ENCODE measurements around the gene LRMDA. TPM values are rescaled to one million over a fixed set of nuclear protein-coding genes. Genes with fewer than 3 reads are reported as not detected.
"Not testable (repeated sequence)": the region's sequence is repeated elsewhere in the genome, so short reads cannot be mapped to it uniquely, and the experiment has no call there.

Gene LRMDA
- total and polyA plus RNA-seq, 2 donors (not counting 3 experiments of a cell fraction or from before 2014, with no cell fraction given), result 9.7 to 18.0 TPM

- peaks cover 0 to 2% of the 10 kb centered on the region in 2 experiments for H3K27me3 ChIP-seq (ENCODE audit: control insufficient read depth in 2 of 2, insufficient read depth in 2 of 2, low read length in 2 of 2)
- no peak overlapping the region for H2AFZ ChIP-seq (ENCODE audit: low read depth, low read length)
- H3K4me3 ChIP-seq (replicated peaks in 1 of 3; ENCODE audit: insufficient read depth in 1 of 3, low read depth in 1 of 3, low read length in 3 of 3), result no peak overlapping the region
- no peaks in the 10 kb centered on the region for H3K9me1 ChIP-seq (replicated peaks; ENCODE audit: control insufficient read depth, extremely low read depth, insufficient read depth, low read length)
- no peaks in the 10 kb centered on the region for H3K4me1 ChIP-seq (ENCODE audit: control insufficient read depth, extremely low read depth, insufficient read depth, low read length)
- H3K4me2 ChIP-seq (ENCODE audit: insufficient read depth, low read length), result no peak overlapping the region
- no peak for TF ChIP-seq GATA2 (IDR thresholded peaks at IDR 0.05; ENCODE audit: insufficient read depth, insufficient read length, low read depth, low read length)
- TF ChIP-seq, protein P1, sequence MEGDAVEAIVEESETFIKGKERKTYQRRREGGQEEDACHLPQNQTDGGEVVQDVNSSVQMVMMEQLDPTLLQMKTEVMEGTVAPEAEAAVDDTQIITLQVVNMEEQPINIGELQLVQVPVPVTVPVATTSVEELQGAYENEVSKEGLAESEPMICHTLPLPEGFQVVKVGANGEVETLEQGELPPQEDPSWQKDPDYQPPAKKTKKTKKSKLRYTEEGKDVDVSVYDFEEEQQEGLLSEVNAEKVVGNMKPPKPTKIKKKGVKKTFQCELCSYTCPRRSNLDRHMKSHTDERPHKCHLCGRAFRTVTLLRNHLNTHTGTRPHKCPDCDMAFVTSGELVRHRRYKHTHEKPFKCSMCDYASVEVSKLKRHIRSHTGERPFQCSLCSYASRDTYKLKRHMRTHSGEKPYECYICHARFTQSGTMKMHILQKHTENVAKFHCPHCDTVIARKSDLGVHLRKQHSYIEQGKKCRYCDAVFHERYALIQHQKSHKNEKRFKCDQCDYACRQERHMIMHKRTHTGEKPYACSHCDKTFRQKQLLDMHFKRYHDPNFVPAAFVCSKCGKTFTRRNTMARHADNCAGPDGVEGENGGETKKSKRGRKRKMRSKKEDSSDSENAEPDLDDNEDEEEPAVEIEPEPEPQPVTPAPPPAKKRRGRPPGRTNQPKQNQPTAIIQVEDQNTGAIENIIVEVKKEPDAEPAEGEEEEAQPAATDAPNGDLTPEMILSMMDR (IDR thresholded peaks at IDR 0.05; ENCODE audit: extremely low read depth in 1 of 2, insufficient read depth in 1 of 2, low read depth in 1 of 2, low read length in 2 of 2), result no peak
- TF ChIP-seq, protein P2, sequence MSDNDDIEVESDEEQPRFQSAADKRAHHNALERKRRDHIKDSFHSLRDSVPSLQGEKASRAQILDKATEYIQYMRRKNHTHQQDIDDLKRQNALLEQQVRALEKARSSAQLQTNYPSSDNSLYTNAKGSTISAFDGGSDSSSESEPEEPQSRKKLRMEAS (IDR thresholded peaks at IDR 0.05; ENCODE audit: insufficient read depth, insufficient read length), result no peak
- ChIA-PET POLR2A (no interaction called here), CTCF (no interaction called here)
- H4K20me1 ChIP-seq (replicated peaks; ENCODE audit: control insufficient read depth, extremely low read depth, insufficient read depth, low read length), result no peaks in the 10 kb centered on the region
- intact Hi-C loops (cut with micrococcal nuclease) (no loop called here), dilution Hi-C loops (cut with MboI; ENCODE audit: extremely low pct_ligation_motif_present, low sequenced_read_pairs) (no loop called here)
- H3K27ac ChIP-seq (ENCODE audit: insufficient read depth, low read depth, low read length), result no peak overlapping the region
- H3K36me3 ChIP-seq (ENCODE audit: control insufficient read depth in 2 of 2, extremely low read depth in 1 of 2, insufficient read depth in 2 of 2, low read length in 2 of 2), result no peaks in the 10 kb centered on the region
- no peak overlapping the region for H3K9ac ChIP-seq (replicated peaks; ENCODE audit: extremely low read depth, insufficient read depth, low read length)
- DNase-seq (ENCODE audit: low read depth, low spot score), result no peak
- FAIRE-seq, result no peak
- H3K79me2 ChIP-seq (ENCODE audit: control insufficient read depth, insufficient read depth, low read length), result no peaks in the 10 kb centered on the region
- no TSS peak for BruUV-seq (replicated peaks)
- H3K9me3 ChIP-seq (replicated peaks; ENCODE audit: control insufficient read depth, insufficient read depth, low read length), result no peaks in the 10 kb centered on the region
Measured at GRCh38 chr10:75514830-75515229, 83.4 kb downstream of the LRMDA start.

- DNase-seq (ENCODE audit: low read depth, low spot score); H3K4me2 ChIP-seq (ENCODE audit: insufficient read depth, low read length); H3K9me1 ChIP-seq (replicated peaks; ENCODE audit: control insufficient read depth, extremely low read depth, insufficient read depth, low read length); BruUV-seq (replicated peaks); H3K27ac ChIP-seq (ENCODE audit: insufficient read depth, low read depth, low read length); dilution Hi-C loops (cut with MboI; ENCODE audit: extremely low pct_ligation_motif_present, low sequenced_read_pairs); H3K4me1 ChIP-seq (ENCODE audit: control insufficient read depth, extremely low read depth, insufficient read depth, low read length); H4K20me1 ChIP-seq (replicated peaks; ENCODE audit: control insufficient read depth, extremely low read depth, insufficient read depth, low read length); H2AFZ ChIP-seq (ENCODE audit: low read depth, low read length); H3K9me3 ChIP-seq (replicated peaks; ENCODE audit: control insufficient read depth, insufficient read depth, low read length); H3K4me3 ChIP-seq (replicated peaks in 1 of 3; ENCODE audit: insufficient read depth in 1 of 3, low read depth in 1 of 3, low read length in 3 of 3); intact Hi-C loops (cut with micrococcal nuclease); FAIRE-seq; H3K36me3 ChIP-seq (ENCODE audit: control insufficient read depth in 2 of 2, extremely low read depth in 1 of 2, insufficient read depth in 2 of 2, low read length in 2 of 2); POLR2A ChIA-PET; H3K79me2 ChIP-seq (ENCODE audit: control insufficient read depth, insufficient read depth, low read length); H3K9ac ChIP-seq (replicated peaks; ENCODE audit: extremely low read depth, insufficient read depth, low read length); H3K27me3 ChIP-seq (ENCODE audit: control insufficient read depth in 2 of 2, insufficient read depth in 2 of 2, low read length in 2 of 2); CTCF ChIA-PET: not testable (repeated sequence)
Measured at GRCh38 chr10:75516154-75516553, 84.7 kb downstream of the LRMDA start.

- dilution Hi-C loops (cut with MboI; ENCODE audit: extremely low pct_ligation_motif_present, low sequenced_read_pairs), result not testable (repeated sequence)
Measured at GRCh38 chr10:75519213-75519612, 87.8 kb downstream of the LRMDA start.

More at GRCh38 chr10:75519213-75519612, 87.8 kb downstream of the LRMDA start:
- H3K79me2 ChIP-seq (ENCODE audit: control insufficient read depth, insufficient read depth, low read length); H3K4me3 ChIP-seq (replicated peaks in 1 of 3; ENCODE audit: insufficient read depth in 1 of 3, low read depth in 1 of 3, low read length in 3 of 3); H3K4me2 ChIP-seq (ENCODE audit: insufficient read depth, low read length); H3K4me1 ChIP-seq (ENCODE audit: control insufficient read depth, extremely low read depth, insufficient read depth, low read length); POLR2A ChIA-PET; H3K27ac ChIP-seq (ENCODE audit: insufficient read depth, low read depth, low read length); FAIRE-seq; DNase-seq (ENCODE audit: low read depth, low spot score); H3K36me3 ChIP-seq (ENCODE audit: control insufficient read depth in 2 of 2, extremely low read depth in 1 of 2, insufficient read depth in 2 of 2, low read length in 2 of 2); H3K9ac ChIP-seq (replicated peaks; ENCODE audit: extremely low read depth, insufficient read depth, low read length); intact Hi-C loops (cut with micrococcal nuclease); H2AFZ ChIP-seq (ENCODE audit: low read depth, low read length); H3K9me1 ChIP-seq (replicated peaks; ENCODE audit: control insufficient read depth, extremely low read depth, insufficient read depth, low read length); BruUV-seq (replicated peaks); H3K9me3 ChIP-seq (replicated peaks; ENCODE audit: control insufficient read depth, insufficient read depth, low read length); CTCF ChIA-PET; H3K27me3 ChIP-seq (ENCODE audit: control insufficient read depth in 2 of 2, insufficient read depth in 2 of 2, low read length in 2 of 2); H4K20me1 ChIP-seq (replicated peaks; ENCODE audit: control insufficient read depth, extremely low read depth, insufficient read depth, low read length): not testable (repeated sequence)
